AG04450 (cell line): ENCODE results near the gene CTBP2. TPM values are rescaled to one million over a fixed set of nuclear protein-coding genes. Genes with fewer than 3 reads are reported as not detected.
A peak's percentile ranks its signal among the peaks of the same experiment; 100 is the strongest.

Source experiments
- CTCF ChIA-PET: fragments of 300-600, 350-600 bp; formaldehyde crosslinking; extraction: SDS; loops from one replicate; lab custom pipeline; 2022; ENCODE audit warnings: antibody characterized with exemption, inconsistent platforms; lab: Charles Lee
- POLR2A ChIA-PET: fragments of 350-600 bp; formaldehyde crosslinking; extraction: SDS; loops from one replicate; lab custom pipeline; 2021; ENCODE audit warnings: antibody characterized with exemption, inconsistent platforms; lab: Yijun Ruan, JAX
- DNase-seq: peaks from one replicate; pipeline ENCODE4 v3.0.0-alpha.2; 2011; ENCODE audit warnings: low read depth, low spot score
- H3K27ac ChIP-seq: one replicate; pipeline ENCODE4 v1.5.1; 2012; ENCODE audit warnings: low read depth, low read length, control low read depth
- H3K27me3 ChIP-seq: one replicate; pipeline ENCODE4 v1.6.0; 2012; ENCODE audit warnings: low read length; ENCODE audit not compliant: control insufficient read depth, insufficient read depth
- H3K4me3 ChIP-seq: 2 replicates; pipeline ENCODE4 v1.5.1; 2011; ENCODE audit warnings: mild to moderate bottlenecking, low read depth, low read length, control low read depth
- H3K9me3 ChIP-seq: 2 replicates; pipeline ENCODE4 v1.5.1; 2012; ENCODE audit warnings: low read length; ENCODE audit not compliant: control insufficient read depth, insufficient read depth
- CTCF ChIP-seq: IDR thresholded peaks from 2 replicates; pipeline ENCODE4 v1.5.1; 2011; ENCODE audit warnings: low read depth, low read length, control low read depth, inconsistent platforms
- polyA plus RNA-seq: library from polyadenylated mRNA; depleted of rRNA; stranded (reverse); fragments of >200 nt; gene quantifications from 2 replicates; pipeline ENCODE4 v1.2.3, GENCODE V29; 2011

CTBP2 gene
- polyA plus RNA-seq, 1 experiment: 52.5 TPM

- Histone ChIP-seq H3K27me3 (no peaks in the 10 kb centered on the region), H3K9me3 (peaks cover 4% of the 10 kb centered on the region), H3K4me3 (no peak overlapping the region), H3K27ac (no peak overlapping the region)
- ChIA-PET CTCF (no interaction called here), POLR2A (no interaction called here)
- TF ChIP-seq CTCF: no peak
- DNase-seq: no peak
These were observed 56.4 kb downstream of the CTBP2 start for GRCh38 chr10:125103924-125104323.

- peaks cover 3% of the 10 kb centered on the region for H3K9me3 ChIP-seq
- no peak for DNase-seq
- no peak for TF ChIP-seq CTCF
- H3K4me3 ChIP-seq: no peak overlapping the region
- CTCF ChIA-PET: no interaction called here
- H3K27me3 ChIP-seq: no peaks in the 10 kb centered on the region
- POLR2A ChIA-PET: no interaction called here
- H3K27ac ChIP-seq: no peak overlapping the region
These were observed 56.9 kb downstream of the CTBP2 start for GRCh38 chr10:125103466-125103865.

- POLR2A ChIA-PET: no interaction called here
These were observed 57.5 kb downstream of the CTBP2 start for GRCh38 chr10:125102821-125103220.

GRCh38 chr10:125102246-125102645, 58.1 kb downstream of the CTBP2 start:
- no peak overlapping the region for H3K27ac ChIP-seq
- POLR2A ChIA-PET: no interaction called here
- TF ChIP-seq CTCF: no peak
- H3K27me3 ChIP-seq: no peaks in the 10 kb centered on the region
- no peak overlapping the region for H3K4me3 ChIP-seq
- CTCF ChIA-PET: no interaction called here
- DNase-seq: peak; percentile 33
- H3K9me3 ChIP-seq: no peaks in the 10 kb centered on the region; the same call in 1 of the 2 replicates

More at GRCh38 chr10:125102821-125103220, 57.5 kb downstream of the CTBP2 start:
- CTCF ChIA-PET: no interaction called here
- DNase-seq: no peak
- TF ChIP-seq CTCF: no peak
- Histone ChIP-seq H3K27me3 (no peaks in the 10 kb centered on the region), H3K27ac (no peak overlapping the region), H3K4me3 (no peak overlapping the region), H3K9me3 (no peaks in the 10 kb centered on the region; the same call in 1 of the 2 replicates)

- CTCF ChIA-PET: no interaction called here
- Histone ChIP-seq H3K27me3 (no peaks in the 10 kb centered on the region), H3K9me3 (no peaks in the 10 kb centered on the region; the same call in 1 of the 2 replicates), H3K4me3 (no peak overlapping the region), H3K27ac (no peak overlapping the region)
- TF ChIP-seq CTCF: no peak
- DNase-seq: no peak
- POLR2A ChIA-PET: no interaction called here
These were observed 58.8 kb downstream of the CTBP2 start for GRCh38 chr10:125101581-125101980.
